ENCODE measurements around the gene NFAT5. TPM values are rescaled to one million over a fixed set of nuclear protein-coding genes. Genes with fewer than 3 reads are reported as not detected.
"Not testable (repeated sequence)": the region's sequence is repeated elsewhere in the genome, so short reads cannot be mapped to it uniquely, and the experiment has no call there.

The NFAT5 gene
- total and polyA plus RNA-seq, 7 donors = 1.6 to 27.9 (median 18.8) TPM

DNA sequence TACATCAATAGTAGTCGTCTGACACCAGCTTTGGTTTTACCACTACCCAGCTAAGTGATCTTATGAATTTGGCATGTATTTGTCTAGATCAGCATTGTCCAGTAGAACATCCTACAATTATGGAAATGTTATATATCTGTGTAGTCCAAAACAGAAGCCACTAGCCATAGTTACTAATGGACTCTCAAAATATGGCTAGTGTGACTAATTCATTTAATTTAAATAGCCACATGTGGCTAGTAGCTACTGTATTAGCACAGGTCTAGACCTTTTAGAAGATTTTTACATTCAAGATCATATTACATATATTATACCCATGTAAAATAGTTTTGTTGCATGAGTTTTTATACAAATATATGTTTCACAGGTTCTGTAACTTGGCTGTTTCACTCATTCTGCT, 27.0 kb upstream of the NFAT5 start:
- no peak for DNase-seq
- Histone ChIP-seq H3K36me3 (ENCODE audit: insufficient read depth in 1 of 2, low read depth in 1 of 2) (no peaks in the 10 kb centered on the region), H3K9me3 (no peaks in the 10 kb centered on the region), H3K27ac (no peak overlapping the region), H3K27me3 (ENCODE audit: insufficient read depth in 3 of 3, low read length in 2 of 3) (no peaks in the 10 kb centered on the region), H3K4me3 (no peak overlapping the region), H3K4me1 (no peaks in the 10 kb centered on the region)
- 83 to 86% (median 85%) methylated on average over 1 of the region's 1 CpG for WGBS, 3 donors
- intact Hi-C loops (cut with DNase I) = no loop called here
- no peak for TF ChIP-seq CTCF (IDR thresholded peaks at IDR 0.05)
- no peak for ATAC-seq

DNA sequence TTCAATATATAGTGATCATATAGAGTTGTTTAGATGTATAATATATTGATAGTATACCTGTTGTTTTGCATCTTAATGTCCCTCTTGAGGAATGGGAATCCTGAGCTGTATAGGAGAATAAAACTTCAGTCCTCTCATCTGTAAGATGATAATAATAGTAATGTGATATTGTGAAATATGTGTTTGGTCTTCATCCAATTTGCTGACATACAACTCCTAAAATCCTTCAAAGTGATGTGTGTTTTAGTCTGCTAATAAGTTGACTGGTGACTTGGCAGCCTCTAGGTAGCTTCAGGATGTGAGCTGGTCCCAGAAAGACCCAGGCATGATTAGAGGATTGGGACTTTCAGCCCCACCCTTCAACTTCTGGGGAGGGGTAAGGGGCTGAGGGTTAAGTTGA, 22.8 kb upstream of the NFAT5 start:
- intact Hi-C loops (cut with DNase I) = no loop called here
- H3K9me3 ChIP-seq = no peaks in the 10 kb centered on the region
- no peak overlapping the region for H3K4me3 ChIP-seq
- TF ChIP-seq CTCF (IDR thresholded peaks at IDR 0.05) = no peak
- no peak overlapping the region for H3K27ac ChIP-seq
- DNase-seq = no peak
- no peaks in the 10 kb centered on the region for H3K27me3 ChIP-seq (ENCODE audit: insufficient read depth in 3 of 3, low read length in 2 of 3)
- H3K36me3 ChIP-seq (ENCODE audit: insufficient read depth in 1 of 2, low read depth in 1 of 2) = no peaks in the 10 kb centered on the region
- no peaks in the 10 kb centered on the region for H3K4me1 ChIP-seq
- ATAC-seq = no peak

- no peaks in the 10 kb centered on the region for H3K4me1 ChIP-seq
- no peaks in the 10 kb centered on the region for H3K9me3 ChIP-seq
- no peak overlapping the region for H3K4me3 ChIP-seq
- intact Hi-C loops (cut with DNase I) = no loop called here
- ATAC-seq (no peak), DNase-seq (no peak)
- no peak overlapping the region for H3K27ac ChIP-seq
- H3K27me3 ChIP-seq (ENCODE audit: insufficient read depth in 3 of 3, low read length in 2 of 3) = no peaks in the 10 kb centered on the region
- 71 to 85% (median 85%) methylated on average over 3 of the region's 3 CpGs for WGBS, 3 donors
- no peak for TF ChIP-seq CTCF (IDR thresholded peaks at IDR 0.05)
- no peaks in the 10 kb centered on the region for H3K36me3 ChIP-seq (ENCODE audit: insufficient read depth in 1 of 2, low read depth in 1 of 2)
These were observed 21.7 kb upstream of the NFAT5 start for GRCh38 chr16:69544088-69544487.

DNA sequence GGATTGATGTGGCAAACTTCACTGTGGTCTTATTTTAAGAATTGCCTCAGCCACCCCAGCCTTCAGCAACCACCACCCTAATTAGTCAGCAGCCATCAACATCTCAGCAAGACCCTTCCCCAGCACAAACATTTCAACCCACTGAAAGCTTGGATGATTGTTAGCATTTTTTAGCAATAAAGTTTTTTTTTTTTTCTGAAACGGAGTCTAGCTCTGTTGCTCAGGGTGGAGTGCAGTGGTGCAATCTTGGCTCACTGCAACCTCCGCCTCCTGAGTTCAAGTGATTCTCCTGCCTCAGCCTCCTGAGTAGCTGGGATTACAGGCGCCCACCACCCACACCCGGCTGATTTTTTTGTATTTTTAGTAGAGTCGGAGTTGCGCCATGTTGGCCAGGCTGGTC, 19.1 kb upstream of the NFAT5 start:
- H3K4me1 ChIP-seq; H3K9me3 ChIP-seq; intact Hi-C loops (cut with DNase I); H3K4me3 ChIP-seq; DNase-seq; H3K27me3 ChIP-seq (ENCODE audit: insufficient read depth in 3 of 3, low read length in 2 of 3); ATAC-seq; H3K36me3 ChIP-seq (ENCODE audit: insufficient read depth in 1 of 2, low read depth in 1 of 2); H3K27ac ChIP-seq: not testable (repeated sequence)
- 85 to 93% (median 89%) methylated on average over 6 of the region's 6 CpGs for WGBS, 3 donors

DNA sequence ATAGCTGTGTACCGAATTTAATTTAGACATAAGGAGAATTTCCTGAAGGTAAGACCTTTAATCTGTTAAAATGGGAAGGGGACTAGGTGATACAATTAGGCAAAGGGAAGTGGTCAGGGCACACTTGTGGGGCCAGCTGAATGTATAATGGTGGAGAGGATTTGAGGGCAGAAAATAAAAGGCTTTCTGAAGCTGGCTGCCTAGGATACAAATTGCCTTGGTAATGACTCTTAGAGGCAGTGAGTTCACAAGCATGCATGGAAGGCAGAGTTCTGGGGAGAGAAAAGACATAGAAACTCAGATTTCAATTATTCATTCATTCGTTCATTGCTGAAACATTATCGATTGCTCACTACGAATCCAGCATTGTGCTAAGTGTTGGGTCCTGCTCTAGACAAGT, 12.4 kb upstream of the NFAT5 start:
- H3K4me3 ChIP-seq = no peak overlapping the region
- no peaks in the 10 kb centered on the region for H3K4me1 ChIP-seq
- no peak overlapping the region for H3K27ac ChIP-seq
- 81 to 88% (median 87%) methylated on average over 4 of the region's 4 CpGs for WGBS, 3 donors
- H3K36me3 ChIP-seq (ENCODE audit: insufficient read depth in 1 of 2, low read depth in 1 of 2) = no peaks in the 10 kb centered on the region
- TF ChIP-seq CTCF (IDR thresholded peaks at IDR 0.05) = no peak
- H3K9me3 ChIP-seq = no peaks in the 10 kb centered on the region
- intact Hi-C loops (cut with DNase I) = no loop called here
- H3K27me3 ChIP-seq (ENCODE audit: insufficient read depth in 3 of 3, low read length in 2 of 3) = no peaks in the 10 kb centered on the region
- DNase-seq (no peak), ATAC-seq (no peak)

All from psoas muscle (tissue), 8 donors.